Measurements from ENCODE around the gene PID1. TPM values are rescaled to one million over a fixed set of nuclear protein-coding genes. Genes with fewer than 3 reads are reported as not detected.
A peak's percentile ranks its signal among the peaks of the same experiment; 100 is the strongest.

PID1 gene
- total RNA-seq, 1 experiment from 2014 or later: 0.45 TPM

DNA sequence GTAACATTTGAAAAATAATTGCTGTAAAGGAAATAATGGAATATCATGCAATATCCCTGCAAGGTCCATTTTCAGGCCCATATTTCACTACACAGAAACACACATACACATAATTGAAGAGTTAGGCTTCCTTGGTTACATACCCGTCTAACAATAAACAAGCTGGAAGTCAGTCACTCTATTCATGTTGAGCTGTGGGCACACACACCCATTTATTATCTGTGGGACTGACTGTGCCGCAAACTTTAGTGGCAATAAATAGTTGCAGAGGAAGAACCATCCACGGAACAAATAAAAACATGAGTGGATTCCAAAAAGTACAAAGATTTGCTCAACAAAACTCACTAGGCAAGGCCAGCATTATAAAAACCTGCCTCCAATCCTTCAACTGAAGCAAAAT is 24.8 kb downstream of the PID1 start:
- DNase-seq: no peak

DNA sequence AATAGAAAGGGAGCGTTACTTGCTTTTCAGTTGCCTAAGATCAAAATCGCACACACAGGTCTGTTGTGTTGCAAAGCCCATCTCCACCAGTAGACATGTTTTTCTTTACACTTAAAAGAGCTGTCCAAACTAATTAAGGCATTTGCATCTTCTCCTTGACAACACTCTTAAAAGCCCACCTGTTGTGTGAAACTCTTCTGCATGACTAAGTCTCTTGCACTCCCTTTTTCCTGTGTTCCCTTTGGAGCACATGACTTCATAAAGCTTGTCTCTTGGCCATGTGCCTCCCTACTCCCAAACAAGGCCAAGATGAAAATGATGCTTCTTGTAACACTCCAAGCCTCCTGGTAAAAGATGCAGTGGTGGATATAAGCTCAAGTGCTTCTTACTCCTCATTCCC is 26.1 kb downstream of the PID1 start:
- Histone ChIP-seq H3K4me3 (ENCODE audit: insufficient read depth, low read depth, low read length) (no peak overlapping the region), H3K27me3 (ENCODE audit: control insufficient read depth, insufficient read depth, low read length) (no peaks in the 10 kb centered on the region), H3K36me3 (replicated peaks; ENCODE audit: control insufficient read depth, insufficient read depth, low read length) (no peaks in the 10 kb centered on the region)
- DNase-seq: no peak

More for the DNA sequence above, 24.8 kb downstream of the PID1 start:
- Histone ChIP-seq H3K36me3 (replicated peaks; ENCODE audit: control insufficient read depth, insufficient read depth, low read length) (no peaks in the 10 kb centered on the region), H3K4me3 (ENCODE audit: insufficient read depth, low read depth, low read length) (no peak overlapping the region), H3K27me3 (ENCODE audit: control insufficient read depth, insufficient read depth, low read length) (no peaks in the 10 kb centered on the region)

DNA sequence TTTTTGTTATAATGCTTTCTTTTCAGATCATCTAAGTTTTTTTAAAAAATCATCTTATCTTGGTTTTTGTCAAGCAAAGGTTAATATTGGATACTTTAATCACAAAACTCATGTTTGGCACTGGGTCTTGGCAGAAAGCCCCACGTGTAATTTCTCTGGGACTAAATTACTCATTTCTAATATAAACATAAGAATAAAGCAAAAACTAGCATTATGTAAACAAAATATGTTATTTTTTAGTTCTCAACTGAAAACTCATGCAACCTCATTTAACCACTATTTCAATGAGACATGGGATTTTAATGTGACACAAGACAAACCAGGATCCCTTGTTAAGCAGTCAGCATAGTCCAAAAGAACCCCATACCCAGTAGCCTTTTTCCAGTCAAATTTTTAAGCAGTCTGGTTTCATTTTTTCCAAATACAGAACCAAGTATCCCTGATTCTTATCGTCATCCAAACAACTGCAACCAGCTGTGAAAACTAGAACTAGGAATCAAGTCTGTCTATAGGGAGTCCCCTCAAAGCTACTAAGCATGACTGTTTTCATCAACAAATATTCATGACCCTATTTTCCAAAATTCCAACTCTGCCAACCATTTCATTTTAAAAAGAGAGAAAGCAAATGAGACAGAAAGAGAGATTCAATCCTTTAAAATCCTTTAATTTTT is 27.1 kb downstream of the PID1 start:
- Histone ChIP-seq H3K27me3 (ENCODE audit: control insufficient read depth, insufficient read depth, low read length) (no peaks in the 10 kb centered on the region), H3K4me3 (ENCODE audit: insufficient read depth, low read depth, low read length) (no peak overlapping the region), H3K36me3 (replicated peaks; ENCODE audit: control insufficient read depth, insufficient read depth, low read length) (no peaks in the 10 kb centered on the region)
- DNase-seq: no peak

DNA sequence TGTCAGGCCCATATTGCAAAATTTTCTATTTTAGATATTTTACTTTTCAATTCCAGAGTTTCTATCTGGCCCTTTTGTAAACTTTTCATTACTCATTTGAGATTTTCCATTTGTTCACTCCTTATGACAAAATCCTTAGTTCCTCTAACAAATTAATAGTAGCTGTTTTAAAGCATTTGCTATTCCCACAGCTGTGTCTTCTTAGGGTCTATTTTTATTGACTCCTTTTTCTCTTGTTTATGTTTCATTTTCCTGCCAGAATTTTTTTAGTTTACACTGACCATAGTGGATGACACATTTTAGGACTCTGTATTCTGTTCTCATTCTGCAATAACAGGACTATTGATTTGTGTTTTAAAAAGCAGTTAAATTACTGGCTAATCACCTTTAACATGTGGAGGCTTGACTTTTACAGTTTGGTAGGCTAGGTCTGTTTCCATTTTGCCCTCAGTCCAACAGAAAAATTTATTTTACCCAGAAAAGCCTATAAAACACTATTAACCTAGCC is 30.0 kb downstream of the PID1 start:
- H3K27me3 ChIP-seq (ENCODE audit: control insufficient read depth, insufficient read depth, low read length): no peaks in the 10 kb centered on the region
- H3K36me3 ChIP-seq (replicated peaks; ENCODE audit: control insufficient read depth, insufficient read depth, low read length): no peaks in the 10 kb centered on the region
- no peak overlapping the region for H3K4me3 ChIP-seq (ENCODE audit: insufficient read depth, low read depth, low read length)
- DNase-seq: no peak

DNA sequence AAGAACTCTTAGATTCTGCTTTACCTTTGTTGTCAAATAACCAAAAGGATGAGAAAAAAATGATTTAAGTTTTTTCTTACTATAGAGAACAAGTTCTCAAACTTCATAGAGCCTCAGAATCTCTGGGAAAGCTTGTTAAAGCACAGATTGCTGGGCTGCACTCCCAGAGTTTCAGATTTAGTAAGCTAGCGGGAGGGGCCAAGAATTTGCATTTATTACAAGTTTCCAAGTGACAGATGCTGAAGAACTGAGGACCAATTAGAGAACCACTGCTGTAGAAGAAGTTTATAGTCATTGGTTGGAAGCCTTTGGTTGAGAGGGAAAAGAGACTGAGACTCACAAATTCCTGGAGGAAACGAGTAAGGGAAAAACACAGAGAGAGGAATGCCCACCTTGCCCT is 32.1 kb downstream of the PID1 start:
- DNase-seq: no peak
- no peaks in the 10 kb centered on the region for H3K36me3 ChIP-seq (replicated peaks; ENCODE audit: control insufficient read depth, insufficient read depth, low read length)
- no peaks in the 10 kb centered on the region for H3K27me3 ChIP-seq (ENCODE audit: control insufficient read depth, insufficient read depth, low read length)
- no peak overlapping the region for H3K4me3 ChIP-seq (ENCODE audit: insufficient read depth, low read depth, low read length)

DNA sequence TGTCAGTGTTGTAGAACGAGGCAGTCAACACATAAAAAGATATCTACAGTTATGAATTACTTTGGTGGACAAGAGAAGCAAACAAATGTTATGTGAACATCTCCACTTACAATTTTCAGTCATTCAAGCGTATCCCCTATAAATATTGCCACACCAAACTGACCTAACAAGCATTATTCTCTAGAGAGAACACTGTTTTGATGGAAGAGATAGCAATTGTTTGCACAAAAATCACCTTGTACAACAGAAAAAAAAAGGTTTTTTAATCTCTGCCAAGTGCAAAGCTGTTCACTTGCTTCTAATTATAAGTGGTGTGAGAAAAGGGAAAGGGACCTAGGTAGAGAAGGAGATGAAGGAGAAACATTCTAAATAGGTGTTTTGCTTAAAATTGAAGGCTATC is 33.8 kb downstream of the PID1 start:
- Histone ChIP-seq H3K36me3 (replicated peaks; ENCODE audit: control insufficient read depth, insufficient read depth, low read length) (no peaks in the 10 kb centered on the region), H3K4me3 (ENCODE audit: insufficient read depth, low read depth, low read length) (no peak overlapping the region), H3K27me3 (ENCODE audit: control insufficient read depth, insufficient read depth, low read length) (no peaks in the 10 kb centered on the region)
- DNase-seq: no peak

DNA sequence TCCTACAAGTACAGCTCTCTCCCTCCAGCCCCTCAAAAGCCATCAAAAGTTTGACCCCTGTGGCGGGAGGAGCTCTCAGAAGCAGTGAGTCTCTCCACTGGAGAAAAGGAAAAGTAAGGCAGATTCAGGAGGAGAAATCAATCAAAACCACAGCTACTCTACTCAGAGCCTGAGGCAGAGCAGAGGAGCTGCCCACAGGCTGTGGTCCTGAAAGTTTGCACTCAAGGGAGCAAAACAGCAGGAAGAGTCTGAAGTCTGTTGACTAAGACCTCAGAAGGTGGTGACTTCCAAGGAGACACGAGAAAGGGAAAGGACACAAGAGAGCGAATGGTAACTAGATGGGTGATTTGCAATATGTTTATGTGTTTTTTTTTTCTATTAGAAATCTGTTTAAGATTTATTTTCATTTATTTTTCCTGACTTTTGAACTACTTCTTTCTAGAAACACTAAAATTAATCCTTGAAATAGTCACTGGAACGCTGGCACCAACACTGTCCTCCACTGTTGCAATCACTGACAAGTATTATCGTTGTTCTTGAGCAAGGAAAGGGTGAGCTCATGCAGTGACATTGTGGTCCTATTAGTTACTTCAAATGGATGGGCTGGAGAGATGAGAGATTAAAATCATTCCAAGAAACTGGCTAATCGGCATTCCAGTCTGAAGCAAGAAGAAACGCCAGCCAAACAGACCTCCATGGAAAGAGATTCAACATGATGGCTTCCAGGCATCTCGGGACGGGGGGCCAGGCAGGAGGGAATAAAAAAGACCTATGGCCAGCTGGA is 35.8 kb downstream of the PID1 start:
- no peaks in the 10 kb centered on the region for H3K36me3 ChIP-seq (replicated peaks; ENCODE audit: control insufficient read depth, insufficient read depth, low read length)
- no peaks in the 10 kb centered on the region for H3K27me3 ChIP-seq (ENCODE audit: control insufficient read depth, insufficient read depth, low read length)
- DNase-seq: peak; percentile 17
- no peak overlapping the region for H3K4me3 ChIP-seq (ENCODE audit: insufficient read depth, low read depth, low read length)

DNA sequence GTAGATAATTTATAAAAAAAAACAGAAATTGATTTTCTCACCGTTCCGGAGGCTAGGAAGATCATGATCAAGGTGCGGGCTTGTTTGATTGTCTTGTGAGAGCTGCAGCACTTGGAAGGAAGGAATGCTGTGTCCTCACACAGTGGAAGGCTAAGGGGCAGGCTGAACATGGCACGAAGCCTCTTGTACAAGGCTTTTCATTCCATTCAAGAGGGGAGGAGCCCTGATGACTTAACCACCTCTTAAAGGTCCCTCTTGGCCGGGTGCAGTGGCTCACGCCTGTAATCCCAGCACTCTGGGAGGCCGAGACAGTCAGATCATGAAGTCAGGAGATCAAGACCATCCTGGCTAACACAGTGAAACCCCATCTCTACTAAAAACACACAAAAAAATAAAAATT is 39.2 kb downstream of the PID1 start:
- H3K27me3 ChIP-seq (ENCODE audit: control insufficient read depth, insufficient read depth, low read length): no peaks in the 10 kb centered on the region
- no peaks in the 10 kb centered on the region for H3K36me3 ChIP-seq (replicated peaks; ENCODE audit: control insufficient read depth, insufficient read depth, low read length)
- DNase-seq: no peak
- no peak overlapping the region for H3K4me3 ChIP-seq (ENCODE audit: insufficient read depth, low read depth, low read length)

DNA sequence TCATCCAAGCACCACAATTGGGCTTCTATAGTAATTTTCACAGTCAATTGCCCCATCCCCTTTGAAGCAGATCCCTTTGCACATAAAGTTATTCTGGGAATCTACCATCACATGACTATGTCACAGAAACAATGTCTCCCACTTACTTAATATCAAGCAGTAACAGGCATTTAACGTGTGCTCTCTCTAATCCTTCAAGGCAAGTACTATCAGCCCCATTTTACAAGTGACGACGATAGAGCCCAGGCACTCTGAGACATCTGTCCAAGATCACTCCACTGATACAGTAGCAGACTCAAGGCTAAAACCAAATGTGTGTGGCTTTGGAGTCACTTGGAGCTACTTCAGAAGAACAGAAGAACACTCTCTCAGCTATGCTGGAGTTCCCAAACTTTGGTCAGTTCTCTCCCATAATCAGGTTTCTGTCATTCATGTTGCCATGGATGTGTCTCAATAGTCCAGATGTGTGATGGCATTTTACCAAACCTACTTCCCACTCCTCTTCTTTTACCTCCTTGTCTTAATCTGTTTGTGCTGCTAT is 39.7 kb downstream of the PID1 start:
- no peaks in the 10 kb centered on the region for H3K36me3 ChIP-seq (replicated peaks; ENCODE audit: control insufficient read depth, insufficient read depth, low read length)
- no peak overlapping the region for H3K4me3 ChIP-seq (ENCODE audit: insufficient read depth, low read depth, low read length)
- DNase-seq: no peak
- no peaks in the 10 kb centered on the region for H3K27me3 ChIP-seq (ENCODE audit: control insufficient read depth, insufficient read depth, low read length)

DNA sequence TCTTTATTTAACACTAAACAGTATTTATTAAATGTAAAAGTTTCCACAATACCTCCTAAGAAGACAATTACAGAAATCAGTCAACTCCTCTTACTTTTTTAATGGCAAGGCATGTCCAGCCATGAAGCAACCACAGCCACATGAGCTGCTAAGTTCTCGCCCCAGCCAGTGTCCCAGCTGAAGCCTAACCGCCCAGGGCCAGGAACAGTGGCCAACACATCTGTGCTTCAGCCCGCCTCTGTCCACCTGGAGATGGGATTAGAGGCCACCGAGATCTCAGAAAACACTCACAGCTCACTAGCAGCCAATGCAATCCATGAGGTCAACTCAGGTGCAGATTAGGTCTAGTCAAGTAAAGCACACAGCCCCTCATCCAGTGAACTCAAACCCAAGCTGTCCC is 40.2 kb downstream of the PID1 start:
- no peak overlapping the region for H3K4me3 ChIP-seq (ENCODE audit: insufficient read depth, low read depth, low read length)
- no peaks in the 10 kb centered on the region for H3K36me3 ChIP-seq (replicated peaks; ENCODE audit: control insufficient read depth, insufficient read depth, low read length)
- DNase-seq: no peak
- H3K27me3 ChIP-seq (ENCODE audit: control insufficient read depth, insufficient read depth, low read length): no peaks in the 10 kb centered on the region

DNA sequence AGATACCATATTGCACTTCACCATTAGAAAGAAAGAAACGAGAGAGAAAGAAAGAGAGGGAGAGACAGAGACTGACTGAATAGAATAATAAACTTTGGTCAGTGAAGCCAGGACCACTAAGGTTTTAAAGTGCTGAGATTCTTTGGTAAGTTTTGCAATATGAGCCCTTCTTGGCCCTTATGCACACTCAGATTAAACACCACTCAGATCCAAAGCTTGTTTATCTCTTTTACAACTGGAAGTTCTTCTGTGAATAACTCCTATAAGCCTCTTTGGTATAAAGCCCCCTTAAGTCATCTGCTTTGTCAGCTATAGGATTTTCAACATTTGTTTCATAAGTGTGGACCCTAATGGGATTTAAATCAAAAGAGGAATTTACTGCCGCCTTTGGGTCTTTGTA is 40.8 kb downstream of the PID1 start:
- Histone ChIP-seq H3K36me3 (replicated peaks; ENCODE audit: control insufficient read depth, insufficient read depth, low read length) (no peaks in the 10 kb centered on the region), H3K4me3 (ENCODE audit: insufficient read depth, low read depth, low read length) (no peak overlapping the region), H3K27me3 (ENCODE audit: control insufficient read depth, insufficient read depth, low read length) (no peaks in the 10 kb centered on the region)
- DNase-seq: no peak

DNA sequence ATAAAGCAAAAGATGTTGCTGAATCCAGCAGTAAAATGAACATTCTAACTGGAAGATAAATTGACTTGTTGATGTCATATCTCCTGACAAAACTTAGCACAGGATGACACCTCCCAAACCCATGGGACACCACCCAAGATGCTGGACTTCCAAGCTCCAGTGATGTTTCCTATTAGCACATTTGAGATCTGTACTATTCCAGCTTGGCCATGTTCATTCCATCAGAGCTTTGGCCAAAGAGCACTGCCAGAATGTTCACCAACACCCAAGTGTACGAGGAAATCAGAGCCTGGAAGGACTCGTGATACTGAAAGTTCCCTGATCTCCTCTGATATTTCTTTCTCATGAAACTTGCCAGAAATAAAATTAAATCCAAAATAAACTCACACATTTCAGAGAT is 44.7 kb downstream of the PID1 start:
- Histone ChIP-seq H3K4me3 (ENCODE audit: insufficient read depth, low read depth, low read length) (no peak overlapping the region), H3K36me3 (replicated peaks; ENCODE audit: control insufficient read depth, insufficient read depth, low read length) (no peaks in the 10 kb centered on the region), H3K27me3 (ENCODE audit: control insufficient read depth, insufficient read depth, low read length) (no peaks in the 10 kb centered on the region)
- no peak for DNase-seq

DNA sequence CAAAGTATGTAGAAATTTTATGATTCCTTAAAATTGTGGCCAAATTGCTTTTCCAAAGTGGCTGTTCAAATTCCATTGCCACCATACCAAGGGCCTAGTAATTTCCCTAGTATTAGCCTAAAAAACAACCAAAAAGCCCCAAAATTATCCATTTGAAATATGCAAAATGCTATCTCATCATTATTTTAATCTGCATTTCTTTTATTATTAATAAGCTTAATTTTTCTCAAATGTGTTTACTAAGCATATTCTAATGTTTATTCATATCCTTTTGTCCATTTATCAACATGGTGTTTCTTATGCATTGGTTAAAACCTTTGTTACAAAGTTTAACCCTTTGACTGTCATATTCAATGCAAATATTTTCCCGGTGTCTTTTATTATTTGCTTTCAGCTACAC is 48.0 kb downstream of the PID1 start:
- Histone ChIP-seq H3K4me3 (ENCODE audit: insufficient read depth, low read depth, low read length) (no peak overlapping the region), H3K27me3 (ENCODE audit: control insufficient read depth, insufficient read depth, low read length) (no peaks in the 10 kb centered on the region), H3K36me3 (replicated peaks; ENCODE audit: control insufficient read depth, insufficient read depth, low read length) (no peaks in the 10 kb centered on the region)
- no peak for DNase-seq

DNA sequence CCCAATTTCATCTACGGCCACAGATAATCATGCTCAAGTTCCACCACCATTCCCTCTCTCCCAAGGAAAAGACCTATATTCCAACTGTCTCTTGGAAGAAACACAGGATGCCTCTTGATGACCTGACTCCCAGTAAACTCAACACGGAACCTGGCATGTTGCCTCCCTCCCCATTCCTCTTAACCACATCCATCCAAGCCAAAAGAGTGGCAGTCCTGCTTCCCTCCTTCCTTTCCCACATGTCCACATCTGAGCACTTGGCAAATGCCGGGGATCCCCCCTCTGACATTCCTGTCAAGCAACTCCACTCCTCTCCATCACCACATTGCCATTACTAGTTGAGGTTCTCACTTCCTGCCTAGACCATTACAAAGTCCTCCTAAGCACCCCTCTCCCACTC is 49.4 kb downstream of the PID1 start:
- no peak overlapping the region for H3K4me3 ChIP-seq (ENCODE audit: insufficient read depth, low read depth, low read length)
- H3K27me3 ChIP-seq (ENCODE audit: control insufficient read depth, insufficient read depth, low read length): no peaks in the 10 kb centered on the region
- DNase-seq: no peak
- H3K36me3 ChIP-seq (replicated peaks; ENCODE audit: control insufficient read depth, insufficient read depth, low read length): no peaks in the 10 kb centered on the region

DNA sequence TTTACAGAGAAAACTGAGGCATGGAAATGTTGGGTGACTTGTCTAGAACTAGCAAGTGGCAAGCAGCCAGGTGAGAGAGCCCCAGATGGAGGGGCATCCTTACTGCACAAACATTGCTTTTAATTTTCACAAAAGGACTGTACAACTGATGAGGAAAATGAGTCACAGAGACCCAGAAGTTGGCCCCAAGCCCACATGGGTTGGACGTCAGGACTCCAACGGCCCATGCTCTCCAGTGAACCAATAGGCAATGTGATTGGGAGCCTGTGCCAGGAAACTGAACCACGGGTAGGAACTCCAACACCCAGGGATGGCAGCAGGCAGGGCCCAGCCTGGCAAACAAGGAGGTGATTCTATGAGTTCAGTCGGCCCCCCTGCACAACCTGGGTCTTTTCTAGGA is 50.8 kb downstream of the PID1 start:
- Histone ChIP-seq H3K36me3 (replicated peaks; ENCODE audit: control insufficient read depth, insufficient read depth, low read length) (no peaks in the 10 kb centered on the region), H3K27me3 (ENCODE audit: control insufficient read depth, insufficient read depth, low read length) (no peaks in the 10 kb centered on the region), H3K4me3 (ENCODE audit: insufficient read depth, low read depth, low read length) (no peak overlapping the region)
- no peak for DNase-seq
